Suprapubic skin (tissue), 4 donors: ENCODE measurements around the gene LTBP4. TPM values are rescaled to one million over a fixed set of nuclear protein-coding genes. Genes with fewer than 3 reads are reported as not detected.

ENCODE experiments used
- DNase-seq, 2 donors: peaks; one replicate each; pipeline ENCODE4 v3.0.0-alpha.2; 2019; ENCODE audit warnings: low spot score in 2 of 2
- H3K27ac ChIP-seq: fragments of 200-600 bp; sonication (generic); one replicate; pipeline ENCODE4 v1.5.1; 2019
- H3K27me3 ChIP-seq: fragments of 200-600 bp; sonication (generic); one replicate; pipeline ENCODE4 v1.5.1; 2019
- H3K36me3 ChIP-seq: fragments of 200-600 bp; sonication (generic); one replicate; pipeline ENCODE4 v1.5.1; 2019
- H3K4me1 ChIP-seq: fragments of 200-600 bp; sonication (generic); one replicate; pipeline ENCODE4 v1.5.1; 2019
- H3K4me3 ChIP-seq: fragments of 200-600 bp; sonication (generic); one replicate; pipeline ENCODE4 v1.5.1; 2019; ENCODE audit warnings: mild to moderate bottlenecking
- H3K9me3 ChIP-seq: fragments of 200-600 bp; sonication (generic); one replicate; pipeline ENCODE4 v1.5.1; 2019
- EP300 ChIP-seq: sonication (generic); formaldehyde crosslinking; IDR thresholded peaks from one replicate; pipeline ENCODE4 v1.6.1; 2017; ENCODE audit warnings: antibody characterized with exemption
- POLR2A ChIP-seq, 2 donors: fragments of 450-650 bp; IDR thresholded peaks; one replicate each; pipeline ENCODE4 v1.6.1; 2017; ENCODE audit warnings: antibody characterized with exemption in 2 of 2, mild to moderate bottlenecking in 2 of 2, moderate library complexity in 2 of 2
- POLR2AphosphoS5 ChIP-seq, 3 donors: sonication (generic); formaldehyde crosslinking; IDR thresholded peaks; one replicate each; pipeline ENCODE4 v1.6.1; 2017; ENCODE audit warnings: antibody characterized with exemption in 3 of 3
- WGBS: methylation state at CpG from one replicate; pipeline ENCODE4 v1.1.5; 2018; 5-methylcytosine and 5-hydroxymethylcytosine counted together
- total RNA-seq, 4 donors: library from RNA; depleted of rRNA; stranded (reverse); fragments of >200 nt; gene quantifications; one replicate each; pipeline ENCODE4 v1.1.0, GENCODE V29; 2016
- TF ChIP-seq, protein P1 (sequence below), 2 donors: fragments of 200-600 bp in 1 of 2; fragments of 450-650 bp in 1 of 2; sonication (generic) in 1 of 2; IDR thresholded peaks; one replicate each; pipeline ENCODE4 v1.5.1; 2016 to 2019; ENCODE audit warnings: antibody characterized with exemption in 2 of 2, mild to moderate bottlenecking in 1 of 2, moderate library complexity in 1 of 2

The LTBP4 gene
- total RNA-seq, 4 donors from 2014 or later: 108 to 236 (median 121) TPM

- WGBS: 58% methylated on average over 9 of the region's 9 CpGs
- no peak for DNase-seq
- H3K27ac ChIP-seq: no peak overlapping the region
- no peak overlapping the region for H3K4me3 ChIP-seq
- H3K4me1 ChIP-seq: peaks cover 3% of the 10 kb centered on the region
- TF ChIP-seq, protein P1, sequence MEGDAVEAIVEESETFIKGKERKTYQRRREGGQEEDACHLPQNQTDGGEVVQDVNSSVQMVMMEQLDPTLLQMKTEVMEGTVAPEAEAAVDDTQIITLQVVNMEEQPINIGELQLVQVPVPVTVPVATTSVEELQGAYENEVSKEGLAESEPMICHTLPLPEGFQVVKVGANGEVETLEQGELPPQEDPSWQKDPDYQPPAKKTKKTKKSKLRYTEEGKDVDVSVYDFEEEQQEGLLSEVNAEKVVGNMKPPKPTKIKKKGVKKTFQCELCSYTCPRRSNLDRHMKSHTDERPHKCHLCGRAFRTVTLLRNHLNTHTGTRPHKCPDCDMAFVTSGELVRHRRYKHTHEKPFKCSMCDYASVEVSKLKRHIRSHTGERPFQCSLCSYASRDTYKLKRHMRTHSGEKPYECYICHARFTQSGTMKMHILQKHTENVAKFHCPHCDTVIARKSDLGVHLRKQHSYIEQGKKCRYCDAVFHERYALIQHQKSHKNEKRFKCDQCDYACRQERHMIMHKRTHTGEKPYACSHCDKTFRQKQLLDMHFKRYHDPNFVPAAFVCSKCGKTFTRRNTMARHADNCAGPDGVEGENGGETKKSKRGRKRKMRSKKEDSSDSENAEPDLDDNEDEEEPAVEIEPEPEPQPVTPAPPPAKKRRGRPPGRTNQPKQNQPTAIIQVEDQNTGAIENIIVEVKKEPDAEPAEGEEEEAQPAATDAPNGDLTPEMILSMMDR (IDR thresholded peaks at IDR 0.05): no peak
- no peak for TF ChIP-seq EP300
- no peak for TF ChIP-seq POLR2A (IDR thresholded peaks at IDR 0.05)
- no peak for TF ChIP-seq POLR2AphosphoS5 (IDR thresholded peaks at IDR 0.05)
- peaks cover 85% of the 10 kb centered on the region for H3K36me3 ChIP-seq
- no peaks in the 10 kb centered on the region for H3K27me3 ChIP-seq
- no peaks in the 10 kb centered on the region for H3K9me3 ChIP-seq
Observed at GRCh38 chr19:40671404-40671803, 70.2 kb downstream of the LTBP4 start.

DNA sequence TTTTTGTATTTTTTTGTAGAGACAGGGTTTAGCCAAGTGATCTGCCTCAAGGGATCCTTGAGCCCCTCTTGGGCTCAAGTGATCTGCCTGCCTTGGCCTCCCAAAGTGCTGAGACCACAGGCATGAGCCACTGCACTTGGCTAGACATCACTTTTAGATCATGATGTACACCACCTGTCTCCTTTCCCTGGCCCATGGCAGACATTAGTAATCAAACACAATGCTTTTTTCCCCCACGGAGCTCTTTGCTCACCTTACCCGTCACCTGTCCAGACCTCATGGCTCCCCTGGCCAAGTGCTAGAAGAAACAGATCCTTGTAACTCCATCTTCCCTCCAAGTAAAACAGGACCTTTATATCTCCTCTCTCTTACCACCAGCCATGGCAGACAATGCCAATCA is 70.9 kb downstream of the LTBP4 start:
- Histone ChIP-seq H3K4me3 (no peak overlapping the region), H3K36me3 (peaks cover 91% of the 10 kb centered on the region), H3K27ac (no peak overlapping the region), H3K27me3 (no peaks in the 10 kb centered on the region), H3K4me1 (no peaks in the 10 kb centered on the region), H3K9me3 (no peaks in the 10 kb centered on the region)
- TF ChIP-seq EP300 (no peak), POLR2AphosphoS5 (IDR thresholded peaks at IDR 0.05) (no peak), POLR2A (IDR thresholded peaks at IDR 0.05) (no peak)
- TF ChIP-seq, protein P1 (IDR thresholded peaks at IDR 0.05): no peak
- DNase-seq: no peak
- WGBS: 93% methylated on average over 2 of the region's 2 CpGs

DNA sequence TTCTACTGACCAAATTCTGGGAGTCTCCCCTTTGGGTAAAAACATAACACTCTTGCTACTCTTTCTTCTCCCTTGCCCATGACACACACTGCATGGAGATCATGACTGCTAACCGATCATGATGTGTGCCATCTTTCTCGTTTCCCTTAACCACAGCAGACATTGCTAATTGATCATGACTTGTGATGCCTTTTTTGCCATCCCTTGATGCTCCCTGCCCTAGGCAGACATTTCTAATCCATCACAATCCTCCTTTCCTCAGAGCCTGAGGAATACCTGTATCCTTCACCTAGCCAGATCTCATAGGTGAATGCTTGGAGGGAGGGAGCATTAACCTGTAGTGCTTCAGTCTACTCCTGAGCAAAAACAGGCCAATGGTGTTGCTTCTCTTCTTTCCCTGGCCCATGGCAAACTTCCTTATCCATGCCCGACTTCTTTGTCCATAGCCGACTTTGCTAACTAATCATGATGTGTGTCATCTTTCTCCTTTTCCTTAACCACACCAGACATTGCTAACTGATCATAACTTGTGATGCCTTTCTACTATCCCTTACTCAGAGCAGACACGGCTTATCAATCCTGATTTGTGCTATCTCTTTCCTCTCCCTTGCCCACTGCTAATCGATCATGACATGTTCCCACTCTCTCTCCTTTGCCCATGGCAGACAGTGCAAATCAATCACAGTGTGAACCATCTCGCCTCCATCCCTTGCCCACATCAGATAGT is 71.6 kb downstream of the LTBP4 start:
- H3K4me1 ChIP-seq: no peaks in the 10 kb centered on the region
- WGBS: 89% methylated on average over 7 of the region's 7 CpGs
- no peak overlapping the region for H3K27ac ChIP-seq
- H3K36me3 ChIP-seq: peaks cover 91% of the 10 kb centered on the region
- no peak overlapping the region for H3K4me3 ChIP-seq
- H3K27me3 ChIP-seq: no peaks in the 10 kb centered on the region
- DNase-seq: no peak
- TF ChIP-seq POLR2AphosphoS5 (IDR thresholded peaks at IDR 0.05): no peak
- TF ChIP-seq EP300: no peak
- no peak for TF ChIP-seq POLR2A (IDR thresholded peaks at IDR 0.05)
- no peaks in the 10 kb centered on the region for H3K9me3 ChIP-seq

DNA sequence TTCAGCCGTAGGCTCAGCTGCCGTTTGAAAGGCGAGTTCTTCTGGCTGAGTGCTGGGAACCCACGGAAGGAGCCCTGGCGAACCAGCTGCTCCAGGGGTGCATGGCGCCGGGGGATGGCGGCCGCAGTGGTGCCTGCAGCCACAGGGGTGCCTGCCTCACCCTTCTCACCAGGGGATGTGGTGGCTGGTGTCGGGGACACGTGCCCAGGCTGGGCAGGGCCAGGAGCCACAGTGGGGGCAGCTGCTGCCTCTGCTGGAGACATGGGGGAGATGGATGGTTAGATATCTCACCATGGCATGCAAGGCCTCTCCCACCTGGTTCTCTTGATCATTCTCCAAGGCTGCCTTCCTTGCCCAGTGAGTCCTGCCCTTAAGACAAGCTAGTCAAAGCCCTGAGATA is 72.2 kb downstream of the LTBP4 start:
- no peaks in the 10 kb centered on the region for H3K9me3 ChIP-seq
- WGBS: no CpG with 5 or more reads among the region's 11 CpGs
- H3K4me1 ChIP-seq: no peaks in the 10 kb centered on the region
- no peaks in the 10 kb centered on the region for H3K27me3 ChIP-seq
- no peak overlapping the region for H3K4me3 ChIP-seq
- no peak overlapping the region for H3K27ac ChIP-seq
- DNase-seq: no peak
- TF ChIP-seq POLR2AphosphoS5 (IDR thresholded peaks at IDR 0.05): no peak
- TF ChIP-seq EP300: no peak
- TF ChIP-seq POLR2A (IDR thresholded peaks at IDR 0.05): no peak
- TF ChIP-seq, protein P1 (IDR thresholded peaks at IDR 0.05): no peak
- peaks cover 91% of the 10 kb centered on the region for H3K36me3 ChIP-seq

- no peaks in the 10 kb centered on the region for H3K27me3 ChIP-seq
- TF ChIP-seq EP300 (no peak), POLR2AphosphoS5 (IDR thresholded peaks at IDR 0.05) (no peak), POLR2A (IDR thresholded peaks at IDR 0.05) (no peak)
- TF ChIP-seq, protein P1 (IDR thresholded peaks at IDR 0.05): no peak
- peaks cover 91% of the 10 kb centered on the region for H3K36me3 ChIP-seq
- no CpG with 5 or more reads among the region's 3 CpGs for WGBS
- H3K4me3 ChIP-seq: no peak overlapping the region
- H3K27ac ChIP-seq: no peak overlapping the region
- H3K9me3 ChIP-seq: no peaks in the 10 kb centered on the region
- no peaks in the 10 kb centered on the region for H3K4me1 ChIP-seq
- DNase-seq: no peak
Observed at GRCh38 chr19:40674291-40674690, 73.1 kb downstream of the LTBP4 start.
